Measurements from ENCODE around the gene RIPOR1. TPM values are rescaled to one million over a fixed set of nuclear protein-coding genes. Genes with fewer than 3 reads are reported as not detected.
A peak's percentile ranks its signal among the peaks of the same experiment; 100 is the strongest.

RIPOR1 gene

GRCh38 chr16:67594256-67594915, 65.8 kb downstream of the RIPOR1 start:
- Histone ChIP-seq H3K79me1 (replicated peaks; ENCODE audit: low read length, poor library complexity, severe bottlenecking) (peaks cover 27% of the 10 kb centered on the region), H2BK5ac (ENCODE audit: low read depth, low read length, poor library complexity, severe bottlenecking) (no peak overlapping the region), H4K8ac (ENCODE audit: low read length) (no peak overlapping the region), H4K91ac (ENCODE audit: low read length) (no peak overlapping the region), H3K4me1 (ENCODE audit: control insufficient read depth, insufficient read depth, low read depth, low read length) (peaks cover 1% of the 10 kb centered on the region), H3K4ac (ENCODE audit: low read depth in 1 of 2, low read length in 2 of 2) (no peak overlapping the region), H3K27me3 (ENCODE audit: control insufficient read depth in 1 of 2, insufficient read depth in 1 of 2, low read length in 2 of 2) (no peaks in the 10 kb centered on the region), H2BK12ac (ENCODE audit: low read length in 2 of 2) (peak overlapping the region in 1 of 2 experiments; percentile 52), H2AK5ac (ENCODE audit: low read length, severe bottlenecking) (no peak overlapping the region), H3K18ac (ENCODE audit: low read depth in 1 of 2, low read length in 2 of 2) (no peak overlapping the region), H3K4me2 (ENCODE audit: low read length, poor library complexity, severe bottlenecking) (no peak overlapping the region), H2AFZ (ENCODE audit: low read depth, low read length) (no peak overlapping the region), H3K23ac (ENCODE audit: low read length in 2 of 2) (no peak overlapping the region), H2BK15ac (ENCODE audit: low read depth, poor library complexity, severe bottlenecking) (no peak overlapping the region), H3K14ac (ENCODE audit: low read length in 2 of 2) (no peak overlapping the region), H3K9me3 (ENCODE audit: control insufficient read depth, low read length) (no peaks in the 10 kb centered on the region), H2BK120ac (ENCODE audit: low read depth, low read length) (no peak overlapping the region), H3K4me3 (ENCODE audit: insufficient read depth in 1 of 2, low read depth in 1 of 2, low read length in 2 of 2) (no peak overlapping the region), H3K36me3 (ENCODE audit: control insufficient read depth in 1 of 2, insufficient read depth in 2 of 2, low read depth in 1 of 2, low read length in 2 of 2) (peaks cover 0 to 15% of the 10 kb centered on the region in 2 experiments), H3K27ac (ENCODE audit: low read length, poor library complexity, severe bottlenecking) (no peak overlapping the region), H3K9ac (ENCODE audit: low read length) (no peak overlapping the region)
- DNase-seq = no peak
- WGBS = 86% methylated on average over 3 of the region's 5 CpGs

GRCh38 chr16:67594956-67595355, 66.3 kb downstream of the RIPOR1 start:
- DNase-seq = peak; percentile 13
- H3K4me3 ChIP-seq (ENCODE audit: insufficient read depth in 1 of 2, low read depth in 1 of 2, low read length in 2 of 2) = no peak overlapping the region
- no peak overlapping the region for H2AK5ac ChIP-seq (ENCODE audit: low read length, severe bottlenecking)
- H3K79me1 ChIP-seq (replicated peaks; ENCODE audit: low read length, poor library complexity, severe bottlenecking) = peaks cover 25% of the 10 kb centered on the region
- H3K9ac ChIP-seq (ENCODE audit: low read length) = no peak overlapping the region
- H3K4me2 ChIP-seq (ENCODE audit: low read length, poor library complexity, severe bottlenecking) = no peak overlapping the region
- H3K27me3 ChIP-seq (ENCODE audit: control insufficient read depth in 1 of 2, insufficient read depth in 1 of 2, low read length in 2 of 2) = no peaks in the 10 kb centered on the region
- 96% methylated on average over 1 of the region's 1 CpG for WGBS
- no peak overlapping the region for H3K14ac ChIP-seq (ENCODE audit: low read length in 2 of 2)
- no peak overlapping the region for H2BK12ac ChIP-seq (ENCODE audit: low read length in 2 of 2)
- H3K27ac ChIP-seq (ENCODE audit: low read length, poor library complexity, severe bottlenecking) = no peak overlapping the region
- no peak overlapping the region for H2AFZ ChIP-seq (ENCODE audit: low read depth, low read length)
- H3K18ac ChIP-seq (ENCODE audit: low read depth in 1 of 2, low read length in 2 of 2) = no peak overlapping the region
- no peak overlapping the region for H4K91ac ChIP-seq (ENCODE audit: low read length)
- peaks cover 0 to 11% of the 10 kb centered on the region in 2 experiments for H3K36me3 ChIP-seq (ENCODE audit: control insufficient read depth in 1 of 2, insufficient read depth in 2 of 2, low read depth in 1 of 2, low read length in 2 of 2)
- no peak overlapping the region for H2BK15ac ChIP-seq (ENCODE audit: low read depth, poor library complexity, severe bottlenecking)
- H2BK120ac ChIP-seq (ENCODE audit: low read depth, low read length) = no peak overlapping the region
- no peak overlapping the region for H3K4ac ChIP-seq (ENCODE audit: low read depth in 1 of 2, low read length in 2 of 2)
- H2BK5ac ChIP-seq (ENCODE audit: low read depth, low read length, poor library complexity, severe bottlenecking) = no peak overlapping the region
- peaks cover 1% of the 10 kb centered on the region for H3K4me1 ChIP-seq (ENCODE audit: control insufficient read depth, insufficient read depth, low read depth, low read length)
- no peaks in the 10 kb centered on the region for H3K9me3 ChIP-seq (ENCODE audit: control insufficient read depth, low read length)
- H4K8ac ChIP-seq (ENCODE audit: low read length) = no peak overlapping the region
- no peak overlapping the region for H3K23ac ChIP-seq (ENCODE audit: low read length in 2 of 2)

Small RNAs within 50 kb of the gene (small RNA-seq; reads per million reads assigned to genes)
- gene AC027682.3 (ENCODE audit: low read depth) = not detected

All from mesenchymal stem cell (in vitro differentiated cells and primary cell).